ENCODE measurements around the gene STH. TPM values are rescaled to one million over a fixed set of nuclear protein-coding genes. Genes with fewer than 3 reads are reported as not detected.

STH gene
- total RNA-seq, 1 donor from 2014 or later, result not detected

DNA sequence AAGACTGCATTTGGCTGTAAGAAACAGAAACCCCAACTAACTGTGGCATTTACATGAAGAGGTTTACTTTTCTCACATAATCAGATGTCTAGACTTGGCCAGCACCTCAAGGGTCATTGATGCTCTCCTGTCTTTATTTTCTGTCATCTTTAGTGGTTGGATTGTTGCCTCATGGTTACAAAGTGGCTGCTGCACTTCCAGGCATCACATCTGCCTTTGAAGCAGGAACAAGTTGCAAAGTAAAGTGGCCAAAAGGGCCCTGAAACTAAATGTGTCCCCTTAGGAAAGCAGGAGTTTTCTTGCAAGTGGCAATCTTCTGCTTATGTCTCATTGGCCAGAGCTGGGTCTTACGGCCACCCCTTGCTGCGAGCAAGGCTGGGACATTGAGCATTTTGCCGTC is 26.5 kb upstream of the STH start:
- Mint-ChIP-seq H3K36me3 (ENCODE audit: low read depth) (peaks cover 9% of the 10 kb centered on the region), H3K4me1 (ENCODE audit: low read depth) (no peaks in the 10 kb centered on the region), H3K27me3 (ENCODE audit: low read depth) (peaks cover 11% of the 10 kb centered on the region), H3K27ac (ENCODE audit: unreplicated experiment) (no peak overlapping the region), H3K9me3 (ENCODE audit: low read depth) (peaks cover 3% of the 10 kb centered on the region), H3K4me3 (ENCODE audit: unreplicated experiment) (no peak overlapping the region)
- TF ChIP-seq, protein P1, sequence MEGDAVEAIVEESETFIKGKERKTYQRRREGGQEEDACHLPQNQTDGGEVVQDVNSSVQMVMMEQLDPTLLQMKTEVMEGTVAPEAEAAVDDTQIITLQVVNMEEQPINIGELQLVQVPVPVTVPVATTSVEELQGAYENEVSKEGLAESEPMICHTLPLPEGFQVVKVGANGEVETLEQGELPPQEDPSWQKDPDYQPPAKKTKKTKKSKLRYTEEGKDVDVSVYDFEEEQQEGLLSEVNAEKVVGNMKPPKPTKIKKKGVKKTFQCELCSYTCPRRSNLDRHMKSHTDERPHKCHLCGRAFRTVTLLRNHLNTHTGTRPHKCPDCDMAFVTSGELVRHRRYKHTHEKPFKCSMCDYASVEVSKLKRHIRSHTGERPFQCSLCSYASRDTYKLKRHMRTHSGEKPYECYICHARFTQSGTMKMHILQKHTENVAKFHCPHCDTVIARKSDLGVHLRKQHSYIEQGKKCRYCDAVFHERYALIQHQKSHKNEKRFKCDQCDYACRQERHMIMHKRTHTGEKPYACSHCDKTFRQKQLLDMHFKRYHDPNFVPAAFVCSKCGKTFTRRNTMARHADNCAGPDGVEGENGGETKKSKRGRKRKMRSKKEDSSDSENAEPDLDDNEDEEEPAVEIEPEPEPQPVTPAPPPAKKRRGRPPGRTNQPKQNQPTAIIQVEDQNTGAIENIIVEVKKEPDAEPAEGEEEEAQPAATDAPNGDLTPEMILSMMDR (IDR thresholded peaks at IDR 0.05), result no peak
- no peak for DNase-seq (ENCODE audit: low spot score)

DNA sequence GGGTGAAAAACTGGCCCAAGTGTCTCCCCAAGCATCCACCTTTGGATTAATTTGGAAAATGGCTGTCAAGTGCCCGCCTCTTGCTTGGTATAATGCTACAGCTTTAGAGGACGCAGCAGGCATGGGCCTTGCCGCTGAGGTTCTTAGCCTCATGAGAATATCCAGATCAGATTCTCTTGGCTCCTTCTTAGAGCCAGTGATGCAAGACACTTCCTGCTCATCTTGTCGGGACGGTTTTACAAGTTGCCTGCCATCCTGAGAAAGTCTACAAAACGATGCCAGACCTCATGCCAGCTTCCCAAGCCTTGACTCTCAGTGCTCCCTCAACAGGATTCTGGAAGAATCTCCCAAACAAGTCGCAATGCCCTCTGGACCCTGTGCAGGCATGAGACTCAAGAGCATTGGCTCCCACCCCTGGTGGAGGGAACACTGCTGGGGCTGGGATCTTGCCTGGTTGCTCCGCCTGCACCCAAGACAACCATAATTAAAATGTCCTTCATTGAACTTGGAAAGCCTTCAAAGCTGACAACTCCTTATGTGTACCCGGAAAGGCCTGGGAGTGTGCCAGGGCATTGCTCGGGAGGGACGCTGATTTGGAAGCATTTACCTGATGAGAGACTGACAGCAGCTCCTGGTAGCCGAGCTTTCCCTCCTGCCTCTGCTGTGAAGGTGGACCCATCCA is 25.8 kb upstream of the STH start:
- H3K27me3 Mint-ChIP-seq (ENCODE audit: low read depth), result peaks cover 6% of the 10 kb centered on the region
- peaks cover 7% of the 10 kb centered on the region for H3K36me3 Mint-ChIP-seq (ENCODE audit: low read depth)
- no peak overlapping the region for H3K27ac Mint-ChIP-seq (ENCODE audit: unreplicated experiment)
- peak; percentile 44 for DNase-seq (ENCODE audit: low spot score)
- H3K4me3 Mint-ChIP-seq (ENCODE audit: unreplicated experiment), result no peak overlapping the region
- H3K4me1 Mint-ChIP-seq (ENCODE audit: low read depth), result no peaks in the 10 kb centered on the region
- TF ChIP-seq, protein P1 (IDR thresholded peaks at IDR 0.05), result no peak
- H3K9me3 Mint-ChIP-seq (ENCODE audit: low read depth), result peaks cover 3% of the 10 kb centered on the region

DNA sequence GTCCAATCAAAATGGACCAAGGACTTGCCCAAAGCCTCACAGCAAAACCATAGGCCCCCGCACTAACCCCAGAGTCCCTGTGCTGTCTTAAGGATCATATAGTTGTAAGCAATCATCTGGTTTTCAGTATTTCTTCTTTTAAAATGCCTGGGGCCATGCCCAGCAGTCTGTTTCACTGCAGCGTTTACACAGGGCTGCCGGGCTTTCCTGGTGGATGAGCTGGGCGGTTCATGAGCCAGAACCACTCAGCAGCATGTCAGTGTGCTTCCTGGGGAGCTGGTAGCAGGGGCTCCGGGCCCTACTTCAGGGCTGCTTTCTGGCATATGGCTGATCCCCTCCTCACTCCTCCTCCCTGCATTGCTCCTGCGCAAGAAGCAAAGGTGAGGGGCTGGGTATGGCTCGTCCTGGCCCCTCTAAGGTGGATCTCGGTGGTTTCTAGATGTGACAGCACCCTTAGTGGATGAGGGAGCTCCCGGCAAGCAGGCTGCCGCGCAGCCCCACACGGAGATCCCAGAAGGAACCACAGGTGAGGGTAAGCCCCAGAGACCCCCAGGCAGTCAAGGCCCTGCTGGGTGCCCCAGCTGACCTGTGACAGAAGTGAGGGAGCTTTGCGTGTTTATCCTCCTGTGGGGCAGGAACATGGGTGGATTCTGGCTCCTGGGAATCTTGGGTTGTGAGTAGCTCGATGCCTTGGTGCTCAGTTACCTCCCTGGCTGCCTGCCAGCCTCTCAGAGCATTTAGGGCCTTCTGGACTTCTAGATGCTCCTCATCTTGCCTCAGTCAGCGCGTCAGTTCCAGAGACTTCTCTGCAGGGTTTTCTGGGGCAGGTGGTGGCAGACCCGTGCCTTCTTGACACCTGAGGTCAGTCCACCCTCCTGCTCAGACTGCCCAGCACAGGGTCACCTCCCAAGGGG is 24.8 kb upstream of the STH start:
- DNase-seq (ENCODE audit: low spot score), result peak; percentile 64
- Mint-ChIP-seq H3K27me3 (ENCODE audit: low read depth) (peaks cover 4% of the 10 kb centered on the region), H3K27ac (ENCODE audit: unreplicated experiment) (no peak overlapping the region), H3K9me3 (ENCODE audit: low read depth) (peaks cover 3% of the 10 kb centered on the region), H3K4me3 (ENCODE audit: unreplicated experiment) (no peak overlapping the region), H3K36me3 (ENCODE audit: low read depth) (peaks cover 7% of the 10 kb centered on the region), H3K4me1 (ENCODE audit: low read depth) (no peaks in the 10 kb centered on the region)
- TF ChIP-seq, protein P1 (IDR thresholded peaks at IDR 0.05), result no peak

DNA sequence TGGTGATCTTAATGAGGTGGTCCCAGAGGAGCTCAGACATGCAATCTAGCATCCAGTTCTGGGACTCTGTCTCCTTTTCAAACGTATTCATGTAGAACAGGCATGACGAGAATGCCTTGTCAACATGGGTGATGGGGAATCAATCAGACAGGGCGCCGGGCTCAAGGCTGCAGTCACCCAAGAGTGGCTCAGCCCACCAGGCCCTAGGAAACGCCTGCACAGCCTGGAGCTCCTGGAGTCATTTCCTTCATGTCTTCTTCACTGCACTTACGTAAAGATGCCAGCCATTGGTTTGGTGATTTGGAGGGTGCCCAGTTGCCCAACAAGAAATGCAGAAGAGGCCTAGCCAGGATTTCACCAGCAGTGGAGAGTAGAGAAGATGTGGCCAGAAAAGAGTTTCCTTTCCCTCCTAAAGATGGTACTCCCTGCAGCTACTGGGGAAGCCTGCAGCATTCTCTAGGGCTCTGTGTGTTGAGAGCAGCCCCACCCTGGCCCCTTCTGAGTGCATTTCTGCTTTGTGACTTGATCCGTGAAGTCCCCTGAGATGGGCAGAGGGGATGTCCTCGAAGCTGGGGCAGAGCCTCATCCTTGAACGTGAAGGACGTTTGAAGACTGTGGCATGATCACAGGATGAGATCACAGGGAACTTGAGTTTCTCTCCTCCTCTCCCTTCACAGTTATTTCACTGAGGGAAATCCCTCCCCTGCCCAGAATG is 24.0 kb upstream of the STH start:
- H3K4me3 Mint-ChIP-seq (ENCODE audit: unreplicated experiment), result no peak overlapping the region
- H3K27ac Mint-ChIP-seq (ENCODE audit: unreplicated experiment), result no peak overlapping the region
- H3K27me3 Mint-ChIP-seq (ENCODE audit: low read depth), result no peaks in the 10 kb centered on the region
- H3K9me3 Mint-ChIP-seq (ENCODE audit: low read depth), result peaks cover 3% of the 10 kb centered on the region
- no peaks in the 10 kb centered on the region for H3K4me1 Mint-ChIP-seq (ENCODE audit: low read depth)
- TF ChIP-seq, protein P1 (IDR thresholded peaks at IDR 0.05), result no peak
- H3K36me3 Mint-ChIP-seq (ENCODE audit: low read depth), result peaks cover 3% of the 10 kb centered on the region
- DNase-seq (ENCODE audit: low spot score), result peak; percentile 41
